ENCODE data around the gene ASGR2. TPM values are rescaled to one million over a fixed set of nuclear protein-coding genes. Genes with fewer than 3 reads are reported as not detected.

The ASGR2 gene
- polyA plus RNA-seq, 1 donor from 2014 or later = not detected

- Histone ChIP-seq H3K27me3 (ENCODE audit: insufficient read depth, low read depth, low read length) (no peaks in the 10 kb centered on the region), H3K36me3 (ENCODE audit: insufficient read depth, low read length) (no peaks in the 10 kb centered on the region), H3F3A (ENCODE audit: insufficient read depth, low read length, poor library complexity, severe bottlenecking) (no peaks in the 10 kb centered on the region), H3K9me2 (ENCODE audit: insufficient read depth, low read length) (no peaks in the 10 kb centered on the region), H3K9ac (ENCODE audit: low read length) (no peak overlapping the region), H3K4me3 (ENCODE audit: low read length) (no peak overlapping the region), H3K9me3 (ENCODE audit: low read length) (no peaks in the 10 kb centered on the region), H4K20me1 (ENCODE audit: insufficient read depth) (no peaks in the 10 kb centered on the region), H3K4me2 (ENCODE audit: low read length) (no peak overlapping the region), H3K79me2 (replicated peaks; ENCODE audit: insufficient read depth, low read length) (no peaks in the 10 kb centered on the region), H3K27ac (ENCODE audit: low read length) (no peak overlapping the region), H2AFZ (ENCODE audit: low read depth, low read length) (no peak overlapping the region)
- TF ChIP-seq MXI1 (conservative IDR thresholded peaks at IDR 0.05; ENCODE audit: poor library complexity, severe bottlenecking) = no peak
- no peak for TF ChIP-seq TAF1 (IDR thresholded peaks at IDR 0.05; ENCODE audit: low read depth)
- TF ChIP-seq CTCF (IDR thresholded peaks at IDR 0.05; ENCODE audit: poor library complexity, severe bottlenecking) = no peak
- no peak for TF ChIP-seq SMC3 (conservative IDR thresholded peaks at IDR 0.05; ENCODE audit: poor library complexity)
- no peak for TF ChIP-seq EP300 (conservative IDR thresholded peaks at IDR 0.05; ENCODE audit: poor library complexity, severe bottlenecking)
- TF ChIP-seq RAD21 (conservative IDR thresholded peaks at IDR 0.05) = no peak
- TF ChIP-seq POLR2AphosphoS5 (IDR thresholded peaks at IDR 0.05) = no peak
- TF ChIP-seq EZH2 (IDR thresholded peaks at IDR 0.05; ENCODE audit: borderline replicate concordance, insufficient read depth, low read length, poor library complexity, severe bottlenecking) = no peak
- TF ChIP-seq REST (IDR thresholded peaks at IDR 0.05; ENCODE audit: borderline replicate concordance) = no peak
These were observed 27.2 kb upstream of the ASGR2 start for GRCh38 chr17:7141824-7142223.

GRCh38 chr17:7139400-7139799, 24.8 kb upstream of the ASGR2 start:
- Histone ChIP-seq H3K79me2 (replicated peaks; ENCODE audit: insufficient read depth, low read length) (no peaks in the 10 kb centered on the region), H3K27ac (ENCODE audit: low read length) (no peak overlapping the region), H3K9me2 (ENCODE audit: insufficient read depth, low read length) (no peaks in the 10 kb centered on the region), H3K4me2 (ENCODE audit: low read length) (no peak overlapping the region), H3K27me3 (ENCODE audit: insufficient read depth, low read depth, low read length) (no peaks in the 10 kb centered on the region), H4K20me1 (ENCODE audit: insufficient read depth) (no peaks in the 10 kb centered on the region), H3K36me3 (ENCODE audit: insufficient read depth, low read length) (no peaks in the 10 kb centered on the region), H3K4me3 (ENCODE audit: low read length) (no peak overlapping the region), H2AFZ (ENCODE audit: low read depth, low read length) (no peak overlapping the region), H3K9me3 (ENCODE audit: low read length) (no peaks in the 10 kb centered on the region), H3K9ac (ENCODE audit: low read length) (no peak overlapping the region), H3F3A (ENCODE audit: insufficient read depth, low read length, poor library complexity, severe bottlenecking) (no peaks in the 10 kb centered on the region)
- TF ChIP-seq CTCF (IDR thresholded peaks at IDR 0.05; ENCODE audit: poor library complexity, severe bottlenecking) = no peak
- no peak for TF ChIP-seq EZH2 (IDR thresholded peaks at IDR 0.05; ENCODE audit: borderline replicate concordance, insufficient read depth, low read length, poor library complexity, severe bottlenecking)
- TF ChIP-seq MXI1 (conservative IDR thresholded peaks at IDR 0.05; ENCODE audit: poor library complexity, severe bottlenecking) = no peak
